ENCODE measurements around the gene CNTN4. TPM values are rescaled to one million over a fixed set of nuclear protein-coding genes. Genes with fewer than 3 reads are reported as not detected.

The CNTN4 gene
- total RNA-seq, 1 experiment from 2014 or later: 5.7 TPM

- Histone ChIP-seq H3K27ac (ENCODE audit: low read depth, low read length, poor library complexity, severe bottlenecking) (no peak overlapping the region), H3K27me3 (replicated peaks; ENCODE audit: insufficient read depth, low read depth, low read length, poor library complexity) (no peaks in the 10 kb centered on the region), H3K4me3 (ENCODE audit: low read depth, low read length, poor library complexity, severe bottlenecking) (no peak overlapping the region), H3K4me1 (ENCODE audit: insufficient read depth, low read length, poor library complexity, severe bottlenecking) (no peaks in the 10 kb centered on the region), H3K36me3 (ENCODE audit: insufficient read depth, low read length, poor library complexity, severe bottlenecking) (no peaks in the 10 kb centered on the region), H3K9me3 (ENCODE audit: low read depth, low read length, poor library complexity, severe bottlenecking) (no peaks in the 10 kb centered on the region)
- ChIA-PET CTCF (no interaction called here), POLR2A (ENCODE audit: low non-redundant PET) (no interaction called here)
- TF ChIP-seq EZH2 (IDR thresholded peaks at IDR 0.05; ENCODE audit: borderline replicate concordance, low read depth, low read length, poor library complexity, severe bottlenecking) (no peak), CTCF (conservative IDR thresholded peaks at IDR 0.05; ENCODE audit: low read depth, low read length) (no peak)
- no TSS peak for BruUV-seq (replicated peaks)
- no peak for DNase-seq (ENCODE audit: low spot score)
- intact Hi-C loops (cut with micrococcal nuclease; ENCODE audit: unreplicated experiment): no loop called here
Observed at GRCh38 chr3:2873986-2874385, 775.3 kb downstream of the CNTN4 start.

GRCh38 chr3:2875699-2876098 is 777.0 kb downstream of the CNTN4 start:
- intact Hi-C loops (cut with micrococcal nuclease; ENCODE audit: unreplicated experiment): no loop called here

GRCh38 chr3:2876362-2876761 is 777.7 kb downstream of the CNTN4 start:
- no TSS peak for BruUV-seq (replicated peaks)
- H3K4me3 ChIP-seq (ENCODE audit: low read depth, low read length, poor library complexity, severe bottlenecking): no peak overlapping the region
- no peak overlapping the region for H3K27ac ChIP-seq (ENCODE audit: low read depth, low read length, poor library complexity, severe bottlenecking)
- CTCF ChIA-PET: no interaction called here
- H3K9me3 ChIP-seq (ENCODE audit: low read depth, low read length, poor library complexity, severe bottlenecking): no peaks in the 10 kb centered on the region
- no peak for DNase-seq (ENCODE audit: low spot score)
- intact Hi-C loops (cut with micrococcal nuclease; ENCODE audit: unreplicated experiment): no loop called here
- H3K4me1 ChIP-seq (ENCODE audit: insufficient read depth, low read length, poor library complexity, severe bottlenecking): no peaks in the 10 kb centered on the region
- no peak for TF ChIP-seq CTCF (conservative IDR thresholded peaks at IDR 0.05; ENCODE audit: low read depth, low read length)
- POLR2A ChIA-PET (ENCODE audit: low non-redundant PET): no interaction called here
- no peaks in the 10 kb centered on the region for H3K36me3 ChIP-seq (ENCODE audit: insufficient read depth, low read length, poor library complexity, severe bottlenecking)
- H3K27me3 ChIP-seq (replicated peaks; ENCODE audit: insufficient read depth, low read depth, low read length, poor library complexity): no peaks in the 10 kb centered on the region

More at GRCh38 chr3:2875699-2876098, 777.0 kb downstream of the CNTN4 start:
- Histone ChIP-seq H3K27me3 (replicated peaks; ENCODE audit: insufficient read depth, low read depth, low read length, poor library complexity) (no peaks in the 10 kb centered on the region), H3K4me1 (ENCODE audit: insufficient read depth, low read length, poor library complexity, severe bottlenecking) (no peaks in the 10 kb centered on the region), H3K9me3 (ENCODE audit: low read depth, low read length, poor library complexity, severe bottlenecking) (no peaks in the 10 kb centered on the region), H3K27ac (ENCODE audit: low read depth, low read length, poor library complexity, severe bottlenecking) (no peak overlapping the region), H3K4me3 (ENCODE audit: low read depth, low read length, poor library complexity, severe bottlenecking) (no peak overlapping the region), H3K36me3 (ENCODE audit: insufficient read depth, low read length, poor library complexity, severe bottlenecking) (no peaks in the 10 kb centered on the region)
- ChIA-PET POLR2A (ENCODE audit: low non-redundant PET) (no interaction called here), CTCF (no interaction called here)
- TF ChIP-seq CTCF (conservative IDR thresholded peaks at IDR 0.05; ENCODE audit: low read depth, low read length) (no peak), EZH2 (IDR thresholded peaks at IDR 0.05; ENCODE audit: borderline replicate concordance, low read depth, low read length, poor library complexity, severe bottlenecking) (no peak)
- no peak for DNase-seq (ENCODE audit: low spot score)
- BruUV-seq (replicated peaks): no TSS peak

Measured in A673 (cell line).